K562 (cell line): Measurements from ENCODE around the gene SGMS1. TPM values are rescaled to one million over a fixed set of nuclear protein-coding genes. Genes with fewer than 3 reads are reported as not detected.

Experiments used
- ATAC-seq: fragments of 200-7000 bp; cut with Tn5 transposase; 3 replicates; pipeline ENCODE4 v1.9.1; 2020; ENCODE audit warnings: moderate library complexity
- BruUV-seq: library from RNA; stranded (reverse); fragments of 400-500 nt; replicated peaks from 2 replicates; lab custom pipeline; 2021; lab: Mats Ljungman, UMichigan
- CTCF ChIA-PET: fragments of 300-600 bp; formaldehyde crosslinking; extraction: SDS; loops from one replicate; lab custom pipeline; 2021; ENCODE audit warnings: low intra/inter-chr PET ratio; lab: Yijun Ruan, JAX
- POLR2A ChIA-PET: fragments of 300-600, 350-650 bp; sonication (Branson Sonifier 250); formaldehyde crosslinking; extraction: SDS; loops from one replicate; lab custom pipeline; 2021; ENCODE audit warnings: antibody characterized with exemption, inconsistent platforms; lab: Yijun Ruan, JAX
- DNase-seq, 4 experiments: peaks; one replicate each; pipeline versions ENCODE4 v3.0.0 to v3.0.0-alpha.2; 2011 to 2018; ENCODE audit warnings: low spot score in 3 of 4, mixed read lengths in 3 of 4; ENCODE audit errors: extremely low read depth in 1 of 4
- FAIRE-seq: peaks from 2 replicates; lab custom pipeline; 2011; peaks lifted over from hg19 to GRCh38; lab: Jason Lieb, UNC
- H2AFZ ChIP-seq: 2 replicates; pipeline ENCODE4 v1.6.0; 2011; ENCODE audit warnings: low read depth, low read length, control low read depth, inconsistent platforms
- H3K27ac ChIP-seq: fragments of 200-600 bp; 3 replicates; pipeline ENCODE4 v1.8.0; 2011; ENCODE audit warnings: low read depth, mild to moderate bottlenecking, control low read depth, inconsistent platforms, low read length, moderate library complexity, mixed read lengths; ENCODE audit errors: extremely low read depth
- H3K27me3 ChIP-seq, 2 experiments: fragments of 300-600 bp in 1 of 2; 2 replicates in 1 of 2; 3 replicates in 1 of 2; pipeline versions ENCODE4 v1.6.0 to v1.8.0; 2011; ENCODE audit warnings: inconsistent platforms in 2 of 2, low read length in 2 of 2, mild to moderate bottlenecking in 1 of 2, mixed read lengths in 1 of 2, moderate library complexity in 1 of 2; ENCODE audit not compliant: control insufficient read depth in 2 of 2, insufficient read depth in 2 of 2
- H3K36me3 ChIP-seq: fragments of 300-600 bp; 3 replicates; pipeline ENCODE4 v1.8.0; 2011; ENCODE audit warnings: mild to moderate bottlenecking, low read length, inconsistent platforms; ENCODE audit not compliant: control insufficient read depth, insufficient read depth
- H3K4me1 ChIP-seq, 2 experiments: fragments of 200-600 bp in 1 of 2; replicated peaks in 1 of 2; 2 replicates in 1 of 2; 3 replicates in 1 of 2; pipeline versions ENCODE4 v1.5.1 to v1.8.0; 2011; ENCODE audit warnings: inconsistent platforms in 2 of 2, low read length in 2 of 2, mild to moderate bottlenecking in 1 of 2, mixed read lengths in 1 of 2, moderate library complexity in 1 of 2; ENCODE audit not compliant: control insufficient read depth in 2 of 2, insufficient read depth in 2 of 2
- H3K4me2 ChIP-seq: 2 replicates; pipeline ENCODE4 v1.6.1; 2011; ENCODE audit warnings: low read length, control low read depth, inconsistent platforms, mixed read lengths; ENCODE audit not compliant: insufficient read depth
- H3K4me3 ChIP-seq: fragments of 200-600 bp; sonication (generic), shearing (Covaris generic); 2 replicates; pipeline ENCODE4 v1.5.1; 2016; ENCODE audit warnings: control low read depth, inconsistent platforms
- H3K79me2 ChIP-seq: fragments of 200-600 bp; 3 replicates; pipeline ENCODE4 v1.8.0; 2011; ENCODE audit warnings: low read length, inconsistent platforms; ENCODE audit not compliant: control insufficient read depth, insufficient read depth
- H3K9ac ChIP-seq, 2 experiments: 2 replicates each; pipeline versions ENCODE4 v1.6.0 to v1.6.1; 2011; ENCODE audit warnings: low read depth in 2 of 2, low read length in 2 of 2, control low read depth in 1 of 2, inconsistent platforms in 1 of 2, mild to moderate bottlenecking in 1 of 2, mixed read lengths in 1 of 2; ENCODE audit not compliant: insufficient read depth in 1 of 2
- H3K9me1 ChIP-seq: one replicate; pipeline ENCODE4 v1.6.0; 2011; ENCODE audit warnings: inconsistent platforms, mild to moderate bottlenecking, low read length, moderate library complexity; ENCODE audit not compliant: control insufficient read depth, insufficient read depth
- H3K9me3 ChIP-seq: replicated peaks from 2 replicates; pipeline ENCODE4 v1.5.1; 2011; ENCODE audit warnings: low read depth, low read length, inconsistent platforms; ENCODE audit not compliant: control insufficient read depth, insufficient read depth
- H4K20me1 ChIP-seq: replicated peaks from 2 replicates; pipeline ENCODE4 v1.6.1; 2011; ENCODE audit warnings: low read length, inconsistent platforms, mixed read lengths; ENCODE audit not compliant: control insufficient read depth, insufficient read depth
- FOXA3 ChIP-seq, 2 experiments: fragments of 450-650 bp in 1 of 2; sonication (generic) in 1 of 2; formaldehyde crosslinking; IDR thresholded peaks in 1 of 2; conservative IDR thresholded peaks in 1 of 2; 2 replicates each; pipeline versions ENCODE4 v1.4.0 to v1.8.0; 2020 to 2022; ENCODE audit warnings: mild to moderate bottlenecking in 2 of 2, missing genetic modification reagents in 1 of 2
- FOXM1 ChIP-seq, 2 experiments: fragments of 450-650 bp in 1 of 2; sonication (generic) in 1 of 2; formaldehyde crosslinking in 1 of 2; IDR thresholded peaks; 2 replicates each; pipeline versions ENCODE4 v1.6.1 to v1.9.0; 2017 to 2022; ENCODE audit warnings: low read depth in 2 of 2, mild to moderate bottlenecking in 2 of 2, missing genetic modification reagents in 1 of 2, moderate library complexity in 1 of 2
- MEIS2 ChIP-seq: fragments of 450-650 bp; IDR thresholded peaks from 2 replicates; pipeline ENCODE4 v1.6.1; 2014; ENCODE audit warnings: mild to moderate bottlenecking; ENCODE audit not compliant: partially characterized antibody
- TAF7 ChIP-seq: fragments of 450-650 bp; IDR thresholded peaks from 2 replicates; pipeline ENCODE4 v1.6.1; 2016; ENCODE audit warnings: missing genetic modification characterization, missing compliant biosample characterization
- WGBS: fragments of 100-300 bp; shearing (Covaris generic); methylation state at CpG from one replicate; pipeline ENCODE4 v1.1.6; 2016; ENCODE audit warnings: low coverage, mixed read lengths; ENCODE audit not compliant: insufficient coverage; ENCODE audit errors: missing lambda C conversion rate; 5-methylcytosine and 5-hydroxymethylcytosine counted together
- in situ Hi-C: fragments of 300-500 bp; cut with MboI; formaldehyde crosslinking; loops from 4 replicates; pipeline ENCODE4 v1.15.0; 2018; ENCODE audit warnings: inconsistent platforms, mixed read lengths
- intact Hi-C: fragments of 100-400 bp; cut with micrococcal nuclease; formaldehyde crosslinking; loops from 2 replicates; pipeline ENCODE4 v1.14.2; 2022
- polyA plus RNA-seq, 8 experiments: library from polyadenylated mRNA; depleted of rRNA in 4 of 8; stranded (reverse) in 5 of 8; unstranded in 3 of 8; fragments of >200 nt; fragmentation: Nextera tagmentation in 2 of 8; fragmentation: Illumina TruSeq in 1 of 8; extraction: Ambion mirVana in 2 of 8; extraction: Trizol in 1 of 8; gene quantifications; 2 replicates each; pipeline versions ENCODE4 v1.2.1 to v1.2.3, GENCODE V29; 2011 to 2014; ENCODE audit warnings: inconsistent platforms in 1 of 8, missing spikeins in 1 of 8
- total RNA-seq, 7 experiments: library from RNA; depleted of rRNA in 6 of 7; stranded (reverse); fragments of >200 nt in 6 of 7; fragmentation: Illumina TruSeq in 2 of 7; extraction: Trizol in 2 of 7; gene quantifications; 2 replicates each; pipeline versions ENCODE4 v1.2.1 to v1.2.3, GENCODE V29; 2011 to 2021; ENCODE audit warnings: low replicate concordance in 1 of 7
- TF ChIP-seq, protein P1 (sequence below): fragments of 250-450 bp; sonication (Bioruptor Pico); IDR thresholded peaks from 2 replicates; pipeline ENCODE4 v1.6.1; 2021; ENCODE audit warnings: mild to moderate bottlenecking
- TF ChIP-seq, protein P2 (sequence below), 2 experiments: fragments of 450-650 bp; IDR thresholded peaks; 2 replicates each; pipeline ENCODE4 v1.6.1; 2016; ENCODE audit warnings: mild to moderate bottlenecking in 2 of 2, borderline replicate concordance in 1 of 2, low read depth in 1 of 2, moderate library complexity in 1 of 2

The SGMS1 gene
- total and polyA plus RNA-seq, 9 of the 15 experiments (the other 6 are each of a cell fraction or from before 2014, with no cell fraction given), result 22.6 to 232 (median 82.2) TPM

DNA sequence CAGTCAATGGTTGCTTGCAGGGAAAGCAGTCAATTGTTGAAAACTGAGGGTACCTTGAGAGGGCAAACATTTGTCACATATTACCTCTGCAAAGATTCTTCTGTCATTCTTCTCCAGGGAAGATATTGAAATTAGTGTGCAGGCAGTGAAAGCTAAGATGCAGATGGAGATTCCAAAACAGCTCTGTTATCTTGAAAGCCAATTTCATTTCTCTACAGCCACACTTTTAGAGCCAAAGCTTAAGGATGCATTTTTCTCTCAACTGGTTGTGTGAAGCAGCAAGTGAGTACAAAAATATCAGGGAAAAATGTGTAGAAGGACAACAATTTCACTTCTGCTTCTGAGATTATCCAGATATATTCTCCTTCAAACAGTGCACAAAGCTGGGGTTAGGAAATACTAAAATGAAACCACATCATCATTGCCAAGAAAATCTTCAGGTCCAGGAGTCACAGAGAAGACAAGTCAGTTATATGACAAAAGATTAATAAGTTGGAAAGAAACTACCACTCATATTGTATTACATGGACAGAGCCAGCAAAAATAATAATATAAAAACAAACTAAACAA lies 16.3 kb downstream of the SGMS1 start (continued):
- no peak for TF ChIP-seq FOXM1 (IDR thresholded peaks at IDR 0.05; ENCODE audit: low read depth)
- no peak for TF ChIP-seq FOXM1 (CRISPR knock-in tag; IDR thresholded peaks at IDR 0.05; ENCODE audit: low read depth)

DNA sequence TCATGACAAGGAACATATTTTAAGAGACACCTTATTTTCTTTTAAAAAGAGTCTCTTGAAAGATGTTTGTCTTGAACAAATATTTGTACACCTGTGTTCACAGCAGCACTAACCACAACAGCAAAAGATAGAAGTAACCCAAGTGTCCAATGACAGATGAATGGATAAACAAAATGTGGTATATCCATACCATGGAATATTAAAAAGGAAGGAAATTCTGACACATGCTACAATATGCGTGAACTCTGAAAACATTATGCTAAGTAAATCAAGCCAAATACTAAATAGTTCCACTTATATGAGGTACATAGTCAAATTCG lies 17.8 kb downstream of the SGMS1 start:
- FAIRE-seq, result no peak
- ChIA-PET CTCF (no interaction called here), POLR2A (interaction anchor here (0.7 to 5.4 kb wide), 5 partner anchors 8 to 56 kb away, joined by 5 to 32 read pairs (median 6); no protein-coding TSS in a partner anchor)
- intact Hi-C loops, result no loop called here
- H3K79me2 ChIP-seq, result peaks cover 98% of the 10 kb centered on the region
- DNase-seq, result no peak
- no TSS peak for BruUV-seq
- peak overlapping the region; percentile 6; the same call in 1 of the 3 replicates for H3K27ac ChIP-seq
- peaks cover 23% of the 10 kb centered on the region; the same call in 1 of the 2 replicates for H4K20me1 ChIP-seq
- no peak for ATAC-seq
- H3K4me2 ChIP-seq, result no peak overlapping the region
- no peaks in the 10 kb centered on the region for H3K9me3 ChIP-seq
- peaks cover 10% of the 10 kb centered on the region for H3K36me3 ChIP-seq
- H3K4me3 ChIP-seq, result no peak overlapping the region
- 77% methylated on average over 2 of the region's 2 CpGs for WGBS
- no peaks in the 10 kb centered on the region for H3K9me1 ChIP-seq
- in situ Hi-C loops, result no loop called here
- no peaks in the 10 kb centered on the region for H3K27me3 ChIP-seq
- peaks cover 14 to 58% of the 10 kb centered on the region in 2 experiments for H3K4me1 ChIP-seq
- no peak overlapping the region for H3K9ac ChIP-seq
- TF ChIP-seq MEIS2 (peak; percentile 24), FOXA3 (CRISPR knock-in tag; conservative IDR thresholded peaks at IDR 0.05 in 1 of 2, IDR thresholded peaks at IDR 0.05 in 1 of 2) (peak in 1 of 2 experiments; percentile 69; a peak in 1 of 4 replicates), TAF7 (tag) (no peak)
- TF ChIP-seq, protein P1, sequence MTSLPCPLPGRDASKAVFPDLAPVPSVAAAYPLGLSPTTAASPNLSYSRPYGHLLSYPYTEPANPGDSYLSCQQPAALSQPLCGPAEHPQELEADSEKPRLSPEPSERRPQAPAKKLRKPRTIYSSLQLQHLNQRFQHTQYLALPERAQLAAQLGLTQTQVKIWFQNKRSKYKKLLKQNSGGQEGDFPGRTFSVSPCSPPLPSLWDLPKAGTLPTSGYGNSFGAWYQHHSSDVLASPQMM (CRISPR knock-in tag), result no peak
- TF ChIP-seq, protein P2, sequence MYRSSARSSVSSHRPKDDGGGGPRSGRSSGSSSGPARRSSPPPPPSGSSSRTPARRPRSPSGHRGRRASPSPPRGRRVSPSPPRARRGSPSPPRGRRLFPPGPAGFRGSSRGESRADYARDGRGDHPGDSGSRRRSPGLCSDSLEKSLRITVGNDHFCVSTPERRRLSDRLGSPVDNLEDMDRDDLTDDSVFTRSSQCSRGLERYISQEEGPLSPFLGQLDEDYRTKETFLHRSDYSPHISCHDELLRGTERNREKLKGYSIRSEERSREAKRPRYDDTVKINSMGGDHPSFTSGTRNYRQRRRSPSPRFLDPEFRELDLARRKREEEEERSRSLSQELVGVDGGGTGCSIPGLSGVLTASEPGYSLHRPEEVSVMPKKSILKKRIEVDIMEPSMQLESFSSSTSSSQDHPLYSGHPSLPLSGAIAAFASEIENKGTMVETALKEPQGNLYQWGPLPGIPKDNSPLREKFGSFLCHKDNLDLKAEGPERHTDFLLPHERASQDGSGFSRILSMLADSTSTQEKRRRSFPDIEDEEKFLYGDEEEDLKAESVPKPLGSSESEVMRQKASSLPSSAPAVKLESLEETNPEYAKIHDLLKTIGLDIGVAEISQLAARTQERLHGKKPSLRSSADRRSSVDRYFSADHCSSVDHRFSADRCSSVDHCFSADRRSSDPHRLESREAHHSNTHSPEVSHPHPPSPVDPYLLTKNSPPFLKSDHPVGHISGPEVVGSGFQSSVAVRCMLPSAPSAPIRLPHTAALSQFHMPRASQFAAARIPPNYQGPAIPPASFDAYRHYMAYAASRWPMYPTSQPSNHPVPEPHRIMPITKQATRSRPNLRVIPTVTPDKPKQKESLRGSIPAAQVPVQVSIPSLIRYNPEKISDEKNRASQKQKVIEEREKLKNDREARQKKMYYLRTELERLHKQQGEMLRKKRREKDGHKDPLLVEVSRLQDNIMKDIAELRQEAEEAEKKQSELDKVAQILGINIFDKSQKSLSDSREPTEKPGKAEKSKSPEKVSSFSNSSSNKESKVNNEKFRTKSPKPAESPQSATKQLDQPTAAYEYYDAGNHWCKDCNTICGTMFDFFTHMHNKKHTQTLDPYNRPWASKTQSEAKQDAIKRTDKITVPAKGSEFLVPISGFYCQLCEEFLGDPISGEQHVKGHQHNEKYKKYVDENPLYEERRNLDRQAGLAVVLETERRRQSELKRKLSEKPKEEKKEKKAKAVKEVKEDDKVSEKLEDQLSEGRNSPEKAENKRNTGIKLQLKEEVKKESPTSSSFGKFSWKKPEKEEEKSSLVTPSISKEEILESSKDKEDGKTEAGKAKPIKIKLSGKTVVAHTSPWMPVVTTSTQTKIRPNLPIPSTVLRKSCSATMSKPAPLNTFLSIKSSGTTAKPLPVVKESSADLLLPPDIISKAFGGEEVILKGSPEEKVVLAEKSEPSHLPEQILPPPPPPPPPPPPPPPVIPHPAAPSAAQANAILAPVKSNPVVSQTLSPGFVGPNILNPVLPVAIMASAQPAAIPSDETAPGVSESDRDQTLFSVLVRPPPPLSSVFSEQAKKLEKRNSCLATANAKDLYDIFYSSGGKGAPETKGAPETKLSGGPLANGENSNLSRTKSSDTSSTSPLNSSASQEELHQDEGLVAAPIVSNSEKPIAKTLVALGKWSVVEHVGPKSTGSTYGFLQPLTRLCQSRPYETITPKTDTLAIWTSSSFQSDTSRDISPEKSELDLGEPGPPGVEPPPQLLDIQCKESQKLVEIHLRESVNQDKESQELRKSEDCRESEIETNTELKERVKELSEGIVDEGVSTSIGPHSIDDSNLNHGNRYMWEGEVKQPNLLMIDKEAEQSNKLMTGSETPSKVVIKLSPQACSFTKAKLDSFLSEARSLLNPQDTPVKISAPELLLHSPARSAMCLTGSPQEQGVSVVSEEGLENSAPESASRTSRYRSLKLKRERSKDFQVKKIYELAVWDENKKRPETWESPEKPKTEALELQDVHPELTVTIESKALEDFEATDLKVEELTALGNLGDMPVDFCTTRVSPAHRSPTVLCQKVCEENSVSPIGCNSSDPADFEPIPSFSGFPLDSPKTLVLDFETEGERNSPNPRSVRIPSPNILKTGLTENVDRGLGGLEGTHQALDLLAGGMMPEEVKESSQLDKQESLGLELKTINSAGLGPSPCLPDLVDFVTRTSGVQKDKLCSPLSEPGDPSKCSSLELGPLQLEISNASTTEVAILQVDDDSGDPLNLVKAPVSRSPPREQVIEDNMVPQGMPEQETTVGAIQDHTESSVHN (IDR thresholded peaks at IDR 0.05; ENCODE audit: borderline replicate concordance in 1 of 2, low read depth in 1 of 2), result no peak
- no peak overlapping the region for H2AFZ ChIP-seq
